Astrocyte (in vitro differentiated cells and primary cell): ENCODE data around the gene MYH7B. TPM values are rescaled to one million over a fixed set of nuclear protein-coding genes. Genes with fewer than 3 reads are reported as not detected.

Source experiments
- DNase-seq: peaks from one replicate; pipeline ENCODE4 v3.0.0-alpha.2; 2010; ENCODE audit warnings: low read depth
- FAIRE-seq: peaks from 2 replicates; lab custom pipeline; 2011; peaks lifted over from hg19 to GRCh38; lab: Jason Lieb, UNC
- H2AFZ ChIP-seq: 2 replicates; pipeline ENCODE4 v1.6.0; 2012; ENCODE audit warnings: low read depth, low read length, inconsistent platforms
- H3K27ac ChIP-seq: 2 replicates; pipeline ENCODE4 v1.5.1; 2011; ENCODE audit warnings: low read depth, low read length, inconsistent platforms
- H3K27me3 ChIP-seq: 2 replicates; pipeline ENCODE4 v1.6.0; 2011; ENCODE audit warnings: low read length, inconsistent platforms; ENCODE audit not compliant: insufficient read depth
- H3K36me3 ChIP-seq: 2 replicates; pipeline ENCODE4 v1.5.1; 2011; ENCODE audit warnings: low read length, inconsistent platforms; ENCODE audit not compliant: insufficient read depth
- H3K4me1 ChIP-seq: 2 replicates; pipeline ENCODE4 v1.5.1; 2011; ENCODE audit warnings: low read length, inconsistent platforms; ENCODE audit not compliant: insufficient read depth
- H3K4me2 ChIP-seq: 2 replicates; pipeline ENCODE4 v1.6.0; 2012; ENCODE audit warnings: low read length, inconsistent platforms
- H3K4me3 ChIP-seq: 2 replicates; pipeline ENCODE4 v1.5.1; 2011; ENCODE audit warnings: low read depth, mild to moderate bottlenecking, low read length, inconsistent platforms; ENCODE audit not compliant: insufficient read depth
- H3K79me2 ChIP-seq: 2 replicates; pipeline ENCODE4 v1.6.0; 2012; ENCODE audit warnings: mild to moderate bottlenecking, low read length, inconsistent platforms; ENCODE audit not compliant: insufficient read depth
- H3K9ac ChIP-seq: 2 replicates; pipeline ENCODE4 v1.6.0; 2012; ENCODE audit warnings: mild to moderate bottlenecking, low read length, inconsistent platforms
- H3K9me3 ChIP-seq: 2 replicates; pipeline ENCODE4 v1.5.1; 2012; ENCODE audit warnings: low read depth, mild to moderate bottlenecking, low read length, inconsistent platforms; ENCODE audit not compliant: insufficient read depth
- H4K20me1 ChIP-seq: 2 replicates; pipeline ENCODE4 v1.6.0; 2012; ENCODE audit warnings: low read length, inconsistent platforms; ENCODE audit not compliant: insufficient read depth
- H3K27ac Mint-ChIP-seq: one replicate; pipeline ENCODE4 v1.8.0; 2021; ENCODE audit warnings: mild to moderate bottlenecking, mixed read lengths; ENCODE audit not compliant: unreplicated experiment
- H3K27me3 Mint-ChIP-seq: one replicate; pipeline ENCODE4 v1.8.0; 2021; ENCODE audit warnings: low read depth, mixed read lengths; ENCODE audit not compliant: unreplicated experiment
- H3K36me3 Mint-ChIP-seq: one replicate; pipeline ENCODE4 v1.8.0; 2021; ENCODE audit warnings: low read depth, mixed read lengths; ENCODE audit not compliant: unreplicated experiment
- H3K4me1 Mint-ChIP-seq: one replicate; pipeline ENCODE4 v1.8.0; 2021; ENCODE audit warnings: low read depth, mixed read lengths; ENCODE audit not compliant: unreplicated experiment
- H3K4me3 Mint-ChIP-seq: one replicate; pipeline ENCODE4 v1.8.0; 2021; ENCODE audit warnings: mild to moderate bottlenecking, moderate library complexity, mixed read lengths; ENCODE audit not compliant: unreplicated experiment
- H3K9me3 Mint-ChIP-seq: one replicate; pipeline ENCODE4 v1.8.0; 2021; ENCODE audit warnings: mild to moderate bottlenecking, mixed read lengths; ENCODE audit not compliant: unreplicated experiment
- CTCF ChIP-seq: IDR thresholded peaks from 2 replicates; pipeline ENCODE4 v1.5.1; 2011; ENCODE audit warnings: low read depth, mild to moderate bottlenecking, inconsistent platforms, low read length, moderate library complexity; ENCODE audit not compliant: insufficient read depth
- EZH2 ChIP-seq: IDR thresholded peaks from 2 replicates; pipeline ENCODE4 v1.6.1; 2012; ENCODE audit warnings: mild to moderate bottlenecking, low read length, inconsistent platforms; ENCODE audit not compliant: insufficient read depth
- total RNA-seq: library from RNA; stranded (reverse); gene quantifications from 2 replicates; pipeline ENCODE4 v1.2.1, GENCODE V29; 2021

MYH7B gene
- total RNA-seq, 1 donor from 2014 or later = 0.11 TPM

GRCh38 chr20:34979366-34980153, 23.9 kb downstream of the MYH7B start:
- Mint-ChIP-seq H3K4me3 (no peak overlapping the region), H3K27ac (no peak overlapping the region), H3K9me3 (no peaks in the 10 kb centered on the region), H3K4me1 (no peaks in the 10 kb centered on the region), H3K36me3 (no peaks in the 10 kb centered on the region), H3K27me3 (peaks cover 38% of the 10 kb centered on the region)
- DNase-seq (no peak), FAIRE-seq (no peak)
- no peaks in the 10 kb centered on the region for H3K9me3 ChIP-seq
- no peak overlapping the region for H3K27ac ChIP-seq
- H3K9ac ChIP-seq = no peak overlapping the region
- H3K79me2 ChIP-seq = no peaks in the 10 kb centered on the region
- H3K4me1 ChIP-seq = no peaks in the 10 kb centered on the region
- no peaks in the 10 kb centered on the region for H4K20me1 ChIP-seq
- TF ChIP-seq CTCF (no peak), EZH2 (no peak)
- H2AFZ ChIP-seq = no peak overlapping the region
- H3K36me3 ChIP-seq = no peaks in the 10 kb centered on the region
- H3K27me3 ChIP-seq = peaks cover 20% of the 10 kb centered on the region
- H3K4me2 ChIP-seq = no peak overlapping the region
- H3K4me3 ChIP-seq = no peak overlapping the region

- Histone ChIP-seq H3K4me1 (no peaks in the 10 kb centered on the region), H4K20me1 (no peaks in the 10 kb centered on the region), H3K4me2 (no peak overlapping the region), H2AFZ (no peak overlapping the region), H3K27ac (no peak overlapping the region), H3K27me3 (peaks cover 20% of the 10 kb centered on the region), H3K36me3 (no peaks in the 10 kb centered on the region), H3K9ac (no peak overlapping the region), H3K79me2 (no peaks in the 10 kb centered on the region), H3K9me3 (no peaks in the 10 kb centered on the region), H3K4me3 (no peak overlapping the region)
- no peaks in the 10 kb centered on the region for H3K9me3 Mint-ChIP-seq
- DNase-seq (no peak), FAIRE-seq (no peak)
- H3K4me1 Mint-ChIP-seq = peaks cover 2% of the 10 kb centered on the region
- H3K4me3 Mint-ChIP-seq = peak overlapping the region; percentile 67
- no peaks in the 10 kb centered on the region for H3K36me3 Mint-ChIP-seq
- no peak for TF ChIP-seq EZH2
- no peak for TF ChIP-seq CTCF
- peaks cover 31% of the 10 kb centered on the region for H3K27me3 Mint-ChIP-seq
- no peak overlapping the region for H3K27ac Mint-ChIP-seq
These were observed 25.0 kb downstream of the MYH7B start for GRCh38 chr20:34980543-34981233.
